ENCODE results near the gene CDV3. TPM values are rescaled to one million over a fixed set of nuclear protein-coding genes. Genes with fewer than 3 reads are reported as not detected.
A peak's percentile ranks its signal among the peaks of the same experiment; 100 is the strongest.

CDV3 gene
- total RNA-seq, 1 experiment from 2014 or later, result 306 TPM

DNA sequence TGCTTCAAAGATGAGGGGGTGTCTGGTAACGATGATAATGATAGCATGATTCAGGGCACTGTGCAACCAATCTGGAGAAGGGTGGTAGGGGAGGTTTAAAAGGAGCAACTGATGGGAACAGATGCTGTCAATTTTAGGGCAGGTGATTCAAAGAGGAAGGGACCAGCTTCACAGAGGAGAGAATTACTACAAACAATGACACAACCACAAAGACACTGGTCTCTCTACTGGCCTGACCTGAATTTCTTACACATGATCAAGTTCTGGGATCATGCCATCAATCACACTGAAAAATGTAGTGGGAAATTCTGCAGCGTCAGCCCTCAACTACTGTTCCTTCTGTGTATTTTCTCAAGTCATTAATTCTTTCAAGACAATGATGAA, 2.6 kb upstream of the CDV3 start:
- Mint-ChIP-seq H3K27ac (ENCODE audit: unreplicated experiment) (peak overlapping the region; percentile 33), H3K9me3 (ENCODE audit: low read depth, unreplicated experiment) (no peaks in the 10 kb centered on the region), H3K4me3 (ENCODE audit: low read depth, unreplicated experiment) (no peak overlapping the region), H3K36me3 (ENCODE audit: insufficient read depth, unreplicated experiment) (peaks cover 52% of the 10 kb centered on the region), H3K4me1 (ENCODE audit: low read depth, unreplicated experiment) (peaks cover 63% of the 10 kb centered on the region), H3K27me3 (ENCODE audit: unreplicated experiment) (no peaks in the 10 kb centered on the region)
- no TSS peak for BruUV-seq (replicated peaks)
- intact Hi-C loops (cut with micrococcal nuclease; ENCODE audit: unreplicated experiment), result loop anchor here (5.0 kb wide), 1 partner anchor 849 kb away; the partner anchor contains the start of gene NPHP3
- CTCF ChIA-PET, result interaction anchor here (1.3 to 1.7 kb wide), 3 partner anchors 8 to 91 kb away, joined by 4 to 12 read pairs (median 11); no protein-coding TSS in a partner anchor
- no peak for TF ChIP-seq CTCF (IDR thresholded peaks at IDR 0.05; ENCODE audit: unreplicated experiment)
- DNase-seq, result no peak

- Mint-ChIP-seq H3K36me3 (ENCODE audit: insufficient read depth, unreplicated experiment) (peaks cover 62% of the 10 kb centered on the region), H3K27me3 (ENCODE audit: unreplicated experiment) (no peaks in the 10 kb centered on the region), H3K4me1 (ENCODE audit: low read depth, unreplicated experiment) (peaks cover 71% of the 10 kb centered on the region), H3K9me3 (ENCODE audit: low read depth, unreplicated experiment) (no peaks in the 10 kb centered on the region), H3K27ac (ENCODE audit: unreplicated experiment) (peak overlapping the region; percentile 33), H3K4me3 (ENCODE audit: low read depth, unreplicated experiment) (peak overlapping the region; percentile 95)
- TF ChIP-seq CTCF (IDR thresholded peaks at IDR 0.05; ENCODE audit: unreplicated experiment), result no peak
- intact Hi-C loops (cut with micrococcal nuclease; ENCODE audit: unreplicated experiment), result loop anchor here (1.0 to 5.0 kb wide), 3 partner anchors 92 to 850 kb away; partner anchors contain the start of gene NPHP3
- TSS peak; percentile 94 for BruUV-seq (replicated peaks)
- peak; percentile 1 for DNase-seq
- CTCF ChIA-PET, result interaction anchor here (0.5 to 1.5 kb wide), 15 partner anchors 12 to 1648 kb away, joined by 3 to 7 read pairs (median 5); no protein-coding TSS in a partner anchor
These were observed 1.1 kb upstream of the CDV3 start for GRCh38 chr3:133572158-133573053.

DNA sequence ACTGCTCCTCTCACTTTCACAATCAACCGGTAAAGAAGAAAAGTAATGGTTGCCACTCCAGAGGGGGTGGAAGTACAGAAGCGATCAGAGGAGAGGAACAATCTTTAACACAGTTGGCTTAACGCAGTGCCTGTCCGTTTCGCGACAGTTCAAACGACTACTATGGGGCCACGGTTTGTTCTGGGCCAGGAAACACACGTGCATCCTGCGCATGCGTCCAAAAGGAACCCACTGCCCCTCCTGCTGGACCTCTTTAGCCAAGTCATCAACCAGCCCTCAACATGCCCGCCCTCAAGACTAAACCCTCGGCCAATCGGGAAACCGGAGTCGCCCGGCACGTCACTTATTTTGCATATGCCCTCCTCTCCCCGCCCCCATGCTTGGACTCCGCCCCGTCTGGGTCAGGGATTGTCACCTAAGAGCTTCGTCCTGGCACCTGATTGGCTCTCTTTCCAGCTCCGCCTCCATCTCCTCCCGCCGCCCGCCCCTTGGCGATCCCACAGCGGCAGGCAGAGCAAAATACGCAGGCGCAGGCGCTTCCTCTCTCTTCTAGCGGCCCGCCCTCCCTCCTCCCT, 345 bp upstream of the CDV3 start:
- Mint-ChIP-seq H3K27me3 (ENCODE audit: unreplicated experiment) (no peaks in the 10 kb centered on the region), H3K4me3 (ENCODE audit: low read depth, unreplicated experiment) (peak overlapping the region; percentile 95), H3K36me3 (ENCODE audit: insufficient read depth, unreplicated experiment) (peaks cover 69% of the 10 kb centered on the region), H3K9me3 (ENCODE audit: low read depth, unreplicated experiment) (no peaks in the 10 kb centered on the region), H3K27ac (ENCODE audit: unreplicated experiment) (peak overlapping the region; percentile 33), H3K4me1 (ENCODE audit: low read depth, unreplicated experiment) (peaks cover 71% of the 10 kb centered on the region)
- BruUV-seq (replicated peaks), result no TSS peak
- DNase-seq, result peak; percentile 100
- TF ChIP-seq CTCF (IDR thresholded peaks at IDR 0.05; ENCODE audit: unreplicated experiment), result peak; percentile 41
- CTCF ChIA-PET, result interaction anchor here (0.6 to 1.5 kb wide), 17 partner anchors 12 to 1647 kb away, joined by 3 to 7 read pairs (median 4); no protein-coding TSS in a partner anchor
- intact Hi-C loops (cut with micrococcal nuclease; ENCODE audit: unreplicated experiment), result loop anchor here (1.0 to 5.0 kb wide), 3 partner anchors 92 to 851 kb away; partner anchors contain the start of gene NPHP3

DNA sequence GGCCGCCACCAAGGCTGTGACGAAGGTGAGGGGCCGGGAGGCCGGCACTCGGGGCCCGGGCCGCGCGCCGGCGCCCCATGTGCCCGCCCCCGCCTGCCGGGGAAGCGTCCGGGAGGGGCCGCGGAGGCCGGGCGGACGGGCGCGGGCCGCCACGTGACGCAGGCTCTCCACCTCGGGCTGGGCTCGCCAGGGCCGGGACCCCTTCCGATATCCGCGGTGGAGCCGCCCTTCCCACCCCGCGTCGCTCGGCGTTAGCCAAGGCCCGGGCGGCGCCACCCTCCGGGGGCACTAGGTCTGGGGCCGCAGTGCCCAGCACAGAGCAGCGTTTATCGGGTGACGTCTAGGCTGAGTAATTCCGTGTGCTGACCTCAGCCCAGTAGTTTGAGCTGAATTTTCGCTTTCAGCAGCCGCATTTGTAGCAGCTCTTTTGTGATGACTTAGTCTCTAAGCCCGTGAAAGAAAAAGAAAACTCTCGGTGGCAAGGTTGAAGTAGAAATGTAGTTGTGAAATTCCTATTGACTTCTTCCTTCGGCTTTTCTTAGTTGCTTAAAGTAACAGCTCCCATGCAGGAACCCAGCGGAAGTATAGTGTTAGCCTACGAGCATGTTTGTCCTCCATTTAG, 885 bp downstream of the CDV3 start:
- peaks cover 82% of the 10 kb centered on the region for H3K36me3 Mint-ChIP-seq (ENCODE audit: insufficient read depth, unreplicated experiment)
- BruUV-seq (replicated peaks), result no TSS peak
- H3K27ac Mint-ChIP-seq (ENCODE audit: unreplicated experiment), result peak overlapping the region; percentile 33
- intact Hi-C loops (cut with micrococcal nuclease; ENCODE audit: unreplicated experiment), result loop anchor here (5.0 kb wide), 1 partner anchor 852 kb away; the partner anchor contains the start of gene NPHP3
- TF ChIP-seq CTCF (IDR thresholded peaks at IDR 0.05; ENCODE audit: unreplicated experiment), result no peak
- peak overlapping the region; percentile 95 for H3K4me3 Mint-ChIP-seq (ENCODE audit: low read depth, unreplicated experiment)
- H3K4me1 Mint-ChIP-seq (ENCODE audit: low read depth, unreplicated experiment), result peaks cover 70% of the 10 kb centered on the region
- no peaks in the 10 kb centered on the region for H3K9me3 Mint-ChIP-seq (ENCODE audit: low read depth, unreplicated experiment)
- CTCF ChIA-PET, result interaction anchor here (0.6 to 1.3 kb wide), 5 partner anchors 13 to 110 kb away, joined by 3 to 5 read pairs (median 3); no protein-coding TSS in a partner anchor
- DNase-seq, result peak; percentile 87
- H3K27me3 Mint-ChIP-seq (ENCODE audit: unreplicated experiment), result no peaks in the 10 kb centered on the region

Data from Calu3 (cell line).